Gastrocnemius medialis (tissue), 4 donors: ENCODE results near the gene OR9K2. TPM values are rescaled to one million over a fixed set of nuclear protein-coding genes. Genes with fewer than 3 reads are reported as not detected.
"Not testable (repeated sequence)": the region's sequence is repeated elsewhere in the genome, so short reads cannot be mapped to it uniquely, and the experiment has no call there.

Experiments used
- ATAC-seq, 2 donors: fragments of 150-250 bp; one replicate each; pipeline ENCODE4 v1.9.1; 2016
- DNase-seq, 2 donors: peaks; one replicate each; pipeline ENCODE4 v3.0.0-alpha.2; 2019
- H3K27ac ChIP-seq, 4 donors: fragments of 200-600 bp; sonication (generic); 1 replicate in 1 of 4; 2 replicates in 3 of 4; pipeline ENCODE4 v1.5.1; 2016 to 2018; ENCODE audit warnings: mild to moderate bottlenecking in 2 of 4, moderate library complexity in 1 of 4
- H3K27me3 ChIP-seq, 3 donors: fragments of 200-600 bp; sonication (generic) in 2 of 3; 1 replicate in 1 of 3; 2 replicates in 2 of 3; pipeline versions ENCODE4 v1.5.1 to v1.6.0; 2016 to 2019; ENCODE audit warnings: mild to moderate bottlenecking in 1 of 3, moderate library complexity in 1 of 3
- H3K36me3 ChIP-seq, 2 donors: fragments of 200-600 bp; sonication (generic) in 1 of 2; one replicate each; pipeline ENCODE4 v1.5.1; 2017 to 2018
- H3K4me1 ChIP-seq, 2 donors: fragments of 200-600 bp; sonication (generic) in 1 of 2; one replicate each; pipeline ENCODE4 v1.5.1; 2016 to 2017; ENCODE audit warnings: mild to moderate bottlenecking in 2 of 2
- H3K4me3 ChIP-seq, 4 donors: fragments of 200-600 bp; sonication (generic) in 3 of 4; 1 replicate in 1 of 4; 2 replicates in 3 of 4; pipeline ENCODE4 v1.5.1; 2016 to 2019; ENCODE audit warnings: mild to moderate bottlenecking in 2 of 4
- H3K9me3 ChIP-seq, 3 donors: fragments of 200-600 bp; sonication (generic) in 2 of 3; 1 replicate in 1 of 3; 2 replicates in 2 of 3; pipeline ENCODE4 v1.5.1; 2016 to 2019
- POLR2A ChIP-seq, 2 donors: fragments of 450-650 bp; IDR thresholded peaks; one replicate each; pipeline ENCODE4 v1.6.1; 2017; ENCODE audit warnings: antibody characterized with exemption in 2 of 2, mild to moderate bottlenecking in 2 of 2, moderate library complexity in 2 of 2
- in situ Hi-C, 4 donors: fragments of 200-750 bp; cut with MboI; loops; one replicate each; pipeline versions ENCODE4 v1.15.0 to v1.8.0; 2017; ENCODE audit warnings: low sequenced_read_pairs in 4 of 4
- intact Hi-C: fragments of 100-400 bp; cut with DNase I; formaldehyde crosslinking; loops from one replicate; pipeline ENCODE4 v1.15.1; 2023; ENCODE audit warnings: low total_unique reads
- total RNA-seq, 4 donors: library from RNA; depleted of rRNA; stranded (reverse); fragments of >200 nt; gene quantifications; one replicate each; pipeline versions ENCODE4 v1.1.0 to v1.2.3, GENCODE V29; 2016
- TF ChIP-seq, protein P1 (sequence below), 5 experiments: fragments of 450-650 bp in 3 of 5; fragments of 200-600 bp in 2 of 5; sonication (generic) in 2 of 5; IDR thresholded peaks in 4 of 5; conservative IDR thresholded peaks in 1 of 5; 1 replicate in 4 of 5; 2 replicates in 1 of 5; pipeline ENCODE4 v1.5.1; 2016 to 2019; ENCODE audit warnings: antibody characterized with exemption in 5 of 5, mild to moderate bottlenecking in 3 of 5, moderate library complexity in 3 of 5

The OR9K2 gene
- total RNA-seq, 4 donors from 2014 or later = not detected

DNA sequence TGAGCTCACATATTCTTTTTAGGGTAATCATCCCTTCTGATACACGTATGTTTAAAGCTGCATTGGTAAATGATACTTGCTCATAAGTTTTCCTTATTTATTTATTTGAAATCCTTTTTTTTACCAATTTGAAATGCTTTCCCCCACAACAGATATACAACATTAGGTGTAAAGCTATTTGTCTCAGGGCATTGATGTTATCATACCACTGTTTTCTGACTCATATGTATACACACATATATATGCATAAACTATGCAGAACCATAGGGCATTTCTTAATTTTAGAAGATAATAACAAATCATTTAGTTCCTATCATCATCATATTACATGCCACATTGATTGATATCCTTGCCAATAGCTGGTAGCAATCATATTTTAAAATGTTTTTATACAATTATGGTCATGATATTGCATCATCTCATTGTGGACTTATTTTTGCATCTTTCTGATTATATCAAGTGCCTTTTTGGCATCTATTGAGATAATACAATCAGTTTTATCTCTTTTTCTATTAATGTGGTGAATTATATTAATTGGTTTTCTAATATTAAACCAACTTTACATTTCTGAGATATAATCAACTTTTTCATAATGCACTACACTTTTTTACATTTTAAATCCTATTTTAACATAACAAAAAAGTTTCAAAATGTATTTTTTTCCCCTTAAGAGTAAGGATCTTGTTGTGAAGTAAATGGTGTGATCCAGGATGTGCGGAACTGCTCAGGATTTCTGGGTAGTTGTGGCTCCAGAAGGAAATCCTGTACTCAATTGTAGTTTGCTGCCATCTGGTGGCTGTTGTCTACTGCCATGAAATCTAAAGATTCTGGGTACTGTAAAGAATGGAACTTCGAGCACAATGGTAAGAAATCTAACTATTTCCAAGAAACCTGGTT is 16.7 kb downstream of the OR9K2 start:
- DNase-seq = no peak
- TF ChIP-seq, protein P1, sequence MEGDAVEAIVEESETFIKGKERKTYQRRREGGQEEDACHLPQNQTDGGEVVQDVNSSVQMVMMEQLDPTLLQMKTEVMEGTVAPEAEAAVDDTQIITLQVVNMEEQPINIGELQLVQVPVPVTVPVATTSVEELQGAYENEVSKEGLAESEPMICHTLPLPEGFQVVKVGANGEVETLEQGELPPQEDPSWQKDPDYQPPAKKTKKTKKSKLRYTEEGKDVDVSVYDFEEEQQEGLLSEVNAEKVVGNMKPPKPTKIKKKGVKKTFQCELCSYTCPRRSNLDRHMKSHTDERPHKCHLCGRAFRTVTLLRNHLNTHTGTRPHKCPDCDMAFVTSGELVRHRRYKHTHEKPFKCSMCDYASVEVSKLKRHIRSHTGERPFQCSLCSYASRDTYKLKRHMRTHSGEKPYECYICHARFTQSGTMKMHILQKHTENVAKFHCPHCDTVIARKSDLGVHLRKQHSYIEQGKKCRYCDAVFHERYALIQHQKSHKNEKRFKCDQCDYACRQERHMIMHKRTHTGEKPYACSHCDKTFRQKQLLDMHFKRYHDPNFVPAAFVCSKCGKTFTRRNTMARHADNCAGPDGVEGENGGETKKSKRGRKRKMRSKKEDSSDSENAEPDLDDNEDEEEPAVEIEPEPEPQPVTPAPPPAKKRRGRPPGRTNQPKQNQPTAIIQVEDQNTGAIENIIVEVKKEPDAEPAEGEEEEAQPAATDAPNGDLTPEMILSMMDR (IDR thresholded peaks at IDR 0.05 in 4 of 5, conservative IDR thresholded peaks at IDR 0.05 in 1 of 5) = peak in 2 of 5 experiments; percentile 17 to 40
- TF ChIP-seq POLR2A (IDR thresholded peaks at IDR 0.05) = no peak
- H3K4me1 ChIP-seq = no peaks in the 10 kb centered on the region

DNA sequence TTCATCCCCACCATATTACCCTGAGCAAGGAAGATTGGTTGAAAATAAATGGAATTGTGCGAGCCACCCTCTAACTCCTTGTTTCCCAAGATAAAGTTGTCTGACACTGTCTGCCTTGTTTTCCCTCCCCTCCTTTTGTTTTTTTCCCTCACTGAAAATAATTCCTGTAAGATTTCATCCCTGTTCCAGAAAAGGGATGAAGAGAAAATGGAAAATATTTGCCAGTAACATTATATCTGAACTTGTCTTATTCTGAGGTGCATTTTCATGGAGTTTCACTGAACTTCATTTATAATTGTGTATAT is 17.3 kb downstream of the OR9K2 start:
- Histone ChIP-seq H3K27ac (no peak overlapping the region), H3K36me3 (no peaks in the 10 kb centered on the region), H3K4me1 (no peaks in the 10 kb centered on the region), H3K9me3 (no peaks in the 10 kb centered on the region), H3K4me3 (no peak overlapping the region), H3K27me3 (no peaks in the 10 kb centered on the region)
- intact Hi-C loops (no loop called here), in situ Hi-C loops (loop anchor here in 1 of 4 donors (10.0 kb wide), 1 partner anchor 149 kb away; no protein-coding TSS in a partner anchor)
- TF ChIP-seq POLR2A (IDR thresholded peaks at IDR 0.05) = no peak
- TF ChIP-seq, protein P1 (IDR thresholded peaks at IDR 0.05 in 4 of 5, conservative IDR thresholded peaks at IDR 0.05 in 1 of 5) = no peak
- no peak for DNase-seq
- no peak for ATAC-seq

More for the DNA sequence above, 16.7 kb downstream of the OR9K2 start:
- Histone ChIP-seq H3K27me3 (no peaks in the 10 kb centered on the region), H3K9me3 (no peaks in the 10 kb centered on the region), H3K4me3 (no peak overlapping the region), H3K27ac (no peak overlapping the region), H3K36me3 (no peaks in the 10 kb centered on the region)
- ATAC-seq = no peak
- in situ Hi-C loops = loop anchor here in 1 of 4 donors (10.0 kb wide), 1 partner anchor 148 kb away; no protein-coding TSS in a partner anchor
- intact Hi-C loops = no loop called here

DNA sequence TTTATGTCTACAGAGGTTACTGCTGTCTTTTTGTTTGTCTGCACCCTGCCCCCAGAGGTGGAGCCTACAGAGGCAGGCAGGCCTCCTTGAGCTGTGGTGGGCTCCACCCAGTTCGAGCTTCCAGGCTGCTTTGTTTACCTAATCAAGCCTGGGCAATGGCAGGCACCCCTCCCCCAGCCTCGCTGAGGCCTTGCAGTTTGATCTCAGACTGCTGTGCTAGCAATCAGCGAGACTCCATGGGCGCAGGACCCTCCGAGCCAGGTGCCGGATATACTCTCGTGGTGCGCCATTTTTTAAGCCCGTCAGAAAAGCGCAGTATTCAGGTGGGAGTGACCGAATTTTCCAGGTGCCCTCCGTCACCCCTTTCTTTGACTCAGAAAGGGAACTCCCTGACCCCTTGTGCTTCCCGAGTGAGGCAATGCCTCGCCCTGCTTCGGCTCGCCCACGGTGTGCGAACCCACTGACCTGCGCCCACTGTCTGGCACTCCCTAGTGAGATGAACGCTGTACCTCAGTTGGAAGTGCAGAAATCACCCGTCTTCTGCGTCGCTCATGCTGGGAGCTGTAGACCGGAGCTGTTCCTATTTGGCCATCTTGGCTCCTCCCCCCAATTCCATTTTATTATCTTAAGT is 40.9 kb downstream of the OR9K2 start:
- H3K4me3 ChIP-seq, H3K27ac ChIP-seq, H3K9me3 ChIP-seq, intact Hi-C loops, H3K27me3 ChIP-seq, ATAC-seq, DNase-seq, H3K4me1 ChIP-seq, H3K36me3 ChIP-seq, in situ Hi-C loops: not testable (repeated sequence)

DNA sequence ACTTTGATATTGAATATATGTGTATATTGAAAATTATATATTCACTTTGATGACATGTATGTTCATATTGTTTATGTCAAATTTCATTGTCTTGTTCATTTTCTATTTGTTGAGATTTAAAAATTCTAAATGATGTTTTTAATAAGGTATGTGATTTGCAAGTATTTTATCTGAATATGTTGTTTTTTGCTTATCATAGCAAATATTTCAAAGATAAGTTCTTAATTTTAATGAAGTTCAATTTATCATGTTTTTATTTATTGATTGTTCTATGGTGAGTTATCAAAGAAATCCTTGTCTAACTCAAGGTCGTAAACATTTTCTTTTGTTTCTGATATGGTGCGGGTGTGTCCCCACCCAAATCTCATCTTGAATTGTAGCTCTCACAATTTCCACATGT is 45.2 kb downstream of the OR9K2 start:
- TF ChIP-seq, protein P1 (IDR thresholded peaks at IDR 0.05 in 4 of 5, conservative IDR thresholded peaks at IDR 0.05 in 1 of 5) = no peak
- Histone ChIP-seq H3K4me1 (no peaks in the 10 kb centered on the region), H3K27ac (no peak overlapping the region), H3K9me3 (no peaks in the 10 kb centered on the region), H3K27me3 (no peaks in the 10 kb centered on the region), H3K4me3 (no peak overlapping the region), H3K36me3 (no peaks in the 10 kb centered on the region)
- in situ Hi-C loops (no loop called here), intact Hi-C loops (no loop called here)
- DNase-seq (no peak), ATAC-seq (no peak)

DNA sequence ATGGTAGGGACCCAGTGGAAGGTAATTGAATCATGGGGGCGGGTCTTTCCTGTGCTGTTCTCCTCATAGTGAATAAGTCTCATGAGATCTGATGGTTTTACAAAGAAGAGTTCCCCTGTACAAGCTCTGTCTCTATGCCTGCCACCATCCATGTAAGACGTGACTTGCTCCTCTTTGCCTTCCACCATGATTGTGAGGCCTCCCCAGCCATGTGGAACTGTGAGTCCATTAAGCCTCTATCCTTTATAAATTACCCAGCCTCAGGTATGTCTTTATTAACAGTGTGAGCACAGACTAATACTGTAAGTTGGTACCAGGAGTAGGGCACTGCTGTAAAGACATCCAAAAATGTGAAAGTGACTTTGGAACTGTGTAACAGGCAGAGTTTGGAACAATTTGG is 45.6 kb downstream of the OR9K2 start:
- H3K27me3 ChIP-seq, H3K4me1 ChIP-seq, intact Hi-C loops, H3K4me3 ChIP-seq, in situ Hi-C loops, H3K27ac ChIP-seq, H3K36me3 ChIP-seq, H3K9me3 ChIP-seq, ATAC-seq, DNase-seq: not testable (repeated sequence)
